HepG2 (cell line): ENCODE results near the gene STK11. TPM values are rescaled to one million over a fixed set of nuclear protein-coding genes. Genes with fewer than 3 reads are reported as not detected.
A peak's percentile ranks its signal among the peaks of the same experiment; 100 is the strongest.

Source experiments
- ASH2L ChIP-seq: fragments of 300-600, 200-600 bp; sonication (generic); IDR thresholded peaks from 2 replicates; pipeline ENCODE4 v1.7.0; 2017; ENCODE audit warnings: low read depth, mild to moderate bottlenecking, moderate library complexity, mixed read lengths, low read length; ENCODE audit not compliant: insufficient read length
- CREBL2 ChIP-seq: sonication (generic); formaldehyde crosslinking; IDR thresholded peaks from 2 replicates; pipeline ENCODE4 v1.8.1; 2023; ENCODE audit warnings: missing genetic modification reagents, mild to moderate bottlenecking, borderline replicate concordance
- KDM5A ChIP-seq: fragments of 200-600 bp; sonication (generic); IDR thresholded peaks from 2 replicates; pipeline ENCODE4 v1.7.0; 2018; ENCODE audit warnings: antibody characterized with exemption, mild to moderate bottlenecking, low read length, borderline replicate concordance
- MED1 ChIP-seq: sonication (generic); formaldehyde crosslinking; IDR thresholded peaks from 2 replicates; pipeline ENCODE4 v1.4.0; 2020; ENCODE audit warnings: missing genetic modification reagents
- MLLT10 ChIP-seq: sonication (generic); formaldehyde crosslinking; IDR thresholded peaks from 2 replicates; pipeline ENCODE4 v1.4.0; 2020; ENCODE audit warnings: missing genetic modification reagents
- PRDM15 ChIP-seq: sonication (generic); formaldehyde crosslinking; IDR thresholded peaks from 2 replicates; pipeline ENCODE4 v1.4.0; 2020; ENCODE audit warnings: missing genetic modification reagents
- PRPF4 ChIP-seq: fragments of 200-400 bp; formaldehyde crosslinking; IDR thresholded peaks from 2 replicates; pipeline ENCODE4 v1.6.1; 2016; ENCODE audit warnings: low read length, low read depth; ENCODE audit not compliant: poor library complexity, severe bottlenecking
- REXO4 ChIP-seq: sonication (generic); formaldehyde crosslinking; IDR thresholded peaks from 2 replicates; pipeline ENCODE4 v1.8.0; 2022; ENCODE audit warnings: missing genetic modification reagents, mild to moderate bottlenecking, borderline replicate concordance
- SMAD1 ChIP-seq: sonication (generic); formaldehyde crosslinking; IDR thresholded peaks from 2 replicates; pipeline ENCODE4 v1.4.0; 2020; ENCODE audit warnings: missing genetic modification reagents, low read depth, mild to moderate bottlenecking, borderline replicate concordance
- TRIM22 ChIP-seq: fragments of 450-650 bp; IDR thresholded peaks from 2 replicates; pipeline ENCODE4 v1.6.1; 2017
- USF2 ChIP-seq, 2 experiments: sonication (generic) in 1 of 2; formaldehyde crosslinking in 1 of 2; IDR thresholded peaks; 2 replicates each; pipeline versions ENCODE4 v1.5.1 to v1.6.1; 2011 to 2020; ENCODE audit warnings: borderline replicate concordance in 1 of 2, low read depth in 1 of 2, low read length in 1 of 2, mild to moderate bottlenecking in 1 of 2, missing genetic modification reagents in 1 of 2, moderate library complexity in 1 of 2
- ZNF160 ChIP-seq: sonication (generic); formaldehyde crosslinking; IDR thresholded peaks from 2 replicates; pipeline ENCODE4 v1.8.0; 2022; ENCODE audit warnings: mild to moderate bottlenecking, inconsistent platforms, missing genetic modification reagents
- ZNF512B ChIP-seq: sonication (generic); formaldehyde crosslinking; IDR thresholded peaks from 2 replicates; pipeline ENCODE4 v1.5.1; 2020; ENCODE audit warnings: missing genetic modification reagents, mild to moderate bottlenecking, borderline replicate concordance
- ZSCAN5A ChIP-seq: sonication (generic); formaldehyde crosslinking; IDR thresholded peaks from 2 replicates; pipeline ENCODE4 v1.8.0; 2022; ENCODE audit warnings: mild to moderate bottlenecking, missing genetic modification reagents, borderline replicate concordance
- polyA plus RNA-seq, 8 experiments: library from polyadenylated mRNA; depleted of rRNA in 3 of 8; stranded (reverse) in 7 of 8; unstranded in 1 of 8; fragments of >200 nt; fragmentation: Illumina TruSeq in 4 of 8; extraction: Trizol in 4 of 8; gene quantifications; 2 replicates each; pipeline versions ENCODE4 v1.2.1 to v1.2.3, GENCODE V29; 2011 to 2016; ENCODE audit warnings: low read depth in 4 of 8, missing spikeins in 1 of 8, mixed read lengths in 1 of 8; ENCODE audit not compliant: insufficient read depth in 1 of 8
- total RNA-seq, 5 experiments: library from RNA; depleted of rRNA; stranded (reverse); fragments of >200 nt; fragmentation: Illumina TruSeq; extraction: Trizol; gene quantifications; 2 replicates each; pipeline ENCODE4 v1.2.3, GENCODE V29; 2016; ENCODE audit warnings: low read depth in 1 of 5

Gene STK11
- total and polyA plus RNA-seq, 2 of the 13 experiments (the other 11 are each of a cell fraction or from before 2014, with no cell fraction given), result 27.5 to 43.6 TPM

GRCh38 chr19:1244693-1245451 lies 39.3 kb downstream of the STK11 start (continued):
- TF ChIP-seq CREBL2 (CRISPR knock-in tag) (no peak), PRDM15 (CRISPR knock-in tag) (peak; percentile 37; the same call in 1 of the 2 replicates), ZNF512B (CRISPR knock-in tag) (no peak), KDM5A (peak; percentile 3; the same call in 1 of the 2 replicates), PRPF4 (no peak), TRIM22 (no peak), ZNF160 (CRISPR knock-in tag) (0 out of 2 replicates have a peak, but pooled peaks have one; percentile 64), SMAD1 (CRISPR knock-in tag) (0 out of 2 replicates have a peak, but pooled peaks have one; percentile 25), ZSCAN5A (CRISPR knock-in tag) (no peak), USF2 (IDR thresholded peaks at IDR 0.05; ENCODE audit: low read depth, low read length) (no peak), USF2 (CRISPR knock-in tag; IDR thresholded peaks at IDR 0.05; ENCODE audit: borderline replicate concordance) (no peak), MLLT10 (CRISPR knock-in tag) (no peak), ASH2L (peak; percentile 91), REXO4 (CRISPR knock-in tag) (no peak), MED1 (CRISPR knock-in tag) (peak; percentile 97)
